CD4-positive, alpha-beta T cell treated with Interleukin-6 at 100 ng/mL for 8 hours (primary cell): Measurements from ENCODE around the gene TUBB.
"Not testable (repeated sequence)": the region's sequence is repeated elsewhere in the genome, so short reads cannot be mapped to it uniquely, and the experiment has no call there.

Experiments used
- DNase-seq: peaks from one replicate; pipeline ENCODE4 v3.0.0-alpha.2; 2020; ENCODE audit warnings: mixed read lengths, low spot score

The TUBB gene

GRCh38 chr6:30760549-30760948 lies 40.4 kb downstream of the TUBB start:
- no peak for DNase-seq

GRCh38 chr6:30761791-30762429 lies 41.8 kb downstream of the TUBB start:
- no peak for DNase-seq

GRCh38 chr6:30763155-30763617 lies 43.0 kb downstream of the TUBB start:
- no peak for DNase-seq

- no peak for DNase-seq
Observed at GRCh38 chr6:30763618-30764489, 43.7 kb downstream of the TUBB start.

- not testable (repeated sequence) for DNase-seq
Observed at GRCh38 chr6:30764490-30765043, 44.4 kb downstream of the TUBB start.

GRCh38 chr6:30765495-30765894 lies 45.3 kb downstream of the TUBB start:
- DNase-seq = not testable (repeated sequence)

- no peak for DNase-seq
Observed at GRCh38 chr6:30766461-30767157, 46.5 kb downstream of the TUBB start.

- DNase-seq = no peak
Observed at GRCh38 chr6:30767158-30767943, 47.2 kb downstream of the TUBB start.

- no peak for DNase-seq
Observed at GRCh38 chr6:30767944-30768301, 47.8 kb downstream of the TUBB start.

GRCh38 chr6:30768634-30769087 lies 48.5 kb downstream of the TUBB start:
- DNase-seq = no peak

- DNase-seq = peak; percentile 68
Observed at GRCh38 chr6:30769088-30769852, 49.1 kb downstream of the TUBB start.

- no peak for DNase-seq
Observed at GRCh38 chr6:30769853-30770524, 49.8 kb downstream of the TUBB start.

- no peak for DNase-seq
Observed at GRCh38 chr6:30770592-30770991, 50.4 kb downstream of the TUBB start.

- no peak for DNase-seq
Observed at GRCh38 chr6:30774701-30775100, 54.5 kb downstream of the TUBB start.
